IPS-18c (cell line): ENCODE results near the gene JAML.

Experiments used
- H3K4me3 ChIP-seq: 2 replicates; pipeline ENCODE4 v1.7.0; 2013; ENCODE audit warnings: low read depth, mild to moderate bottlenecking, low read length, moderate library complexity; ENCODE audit not compliant: insufficient read depth
- H3K9me3 ChIP-seq: one replicate; pipeline ENCODE4 v1.6.1; 2013; ENCODE audit warnings: mild to moderate bottlenecking, low read length, moderate library complexity; ENCODE audit not compliant: control insufficient read depth, insufficient read depth

Gene JAML, protein sequence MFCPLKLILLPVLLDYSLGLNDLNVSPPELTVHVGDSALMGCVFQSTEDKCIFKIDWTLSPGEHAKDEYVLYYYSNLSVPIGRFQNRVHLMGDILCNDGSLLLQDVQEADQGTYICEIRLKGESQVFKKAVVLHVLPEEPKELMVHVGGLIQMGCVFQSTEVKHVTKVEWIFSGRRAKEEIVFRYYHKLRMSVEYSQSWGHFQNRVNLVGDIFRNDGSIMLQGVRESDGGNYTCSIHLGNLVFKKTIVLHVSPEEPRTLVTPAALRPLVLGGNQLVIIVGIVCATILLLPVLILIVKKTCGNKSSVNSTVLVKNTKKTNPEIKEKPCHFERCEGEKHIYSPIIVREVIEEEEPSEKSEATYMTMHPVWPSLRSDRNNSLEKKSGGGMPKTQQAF

GRCh38 chr11:118224511-118225188, at the start of gene JAML:
TSS of gene JAML (minus strand) at chr11:118225011. CDS start at chr11:118214866, 10,145 bp downstream.
- H3K9me3 ChIP-seq = no peaks in the 10 kb centered on the region
- no peak within 1 kb of the TSS for H3K4me3 ChIP-seq

- Histone ChIP-seq H3K4me3 (no peak overlapping the region), H3K9me3 (no peaks in the 10 kb centered on the region)
These were observed 49.4 kb upstream of the JAML start for GRCh38 chr11:118274186-118274585.

DNA sequence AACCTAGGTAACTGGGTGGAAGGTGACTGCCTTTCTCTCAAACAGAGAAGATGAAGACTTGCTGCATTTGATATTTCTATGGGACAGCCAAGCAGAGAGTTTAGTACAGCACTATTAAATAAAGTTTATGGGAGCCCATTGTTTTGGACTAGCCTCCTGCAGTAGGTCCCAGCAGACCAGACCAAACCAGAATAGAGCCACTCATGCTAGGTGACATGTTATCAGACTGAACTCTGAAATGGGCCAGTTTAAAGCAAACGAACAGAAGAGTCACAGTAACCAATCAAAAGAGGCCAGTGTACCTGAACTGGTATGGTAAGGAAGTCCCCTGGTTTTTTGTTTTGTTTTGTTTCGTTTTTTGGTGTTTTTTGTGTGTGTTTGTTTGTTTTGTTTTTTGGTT, 47.2 kb upstream of the JAML start:
- Histone ChIP-seq H3K9me3 (no peaks in the 10 kb centered on the region), H3K4me3 (no peak overlapping the region)

GRCh38 chr11:118267486-118267885, 42.7 kb upstream of the JAML start:
- no peak overlapping the region for H3K4me3 ChIP-seq
- H3K9me3 ChIP-seq = no peaks in the 10 kb centered on the region

- H3K4me3 ChIP-seq = no peak overlapping the region
- H3K9me3 ChIP-seq = no peaks in the 10 kb centered on the region
These were observed 41.1 kb upstream of the JAML start for GRCh38 chr11:118265954-118266353.

DNA sequence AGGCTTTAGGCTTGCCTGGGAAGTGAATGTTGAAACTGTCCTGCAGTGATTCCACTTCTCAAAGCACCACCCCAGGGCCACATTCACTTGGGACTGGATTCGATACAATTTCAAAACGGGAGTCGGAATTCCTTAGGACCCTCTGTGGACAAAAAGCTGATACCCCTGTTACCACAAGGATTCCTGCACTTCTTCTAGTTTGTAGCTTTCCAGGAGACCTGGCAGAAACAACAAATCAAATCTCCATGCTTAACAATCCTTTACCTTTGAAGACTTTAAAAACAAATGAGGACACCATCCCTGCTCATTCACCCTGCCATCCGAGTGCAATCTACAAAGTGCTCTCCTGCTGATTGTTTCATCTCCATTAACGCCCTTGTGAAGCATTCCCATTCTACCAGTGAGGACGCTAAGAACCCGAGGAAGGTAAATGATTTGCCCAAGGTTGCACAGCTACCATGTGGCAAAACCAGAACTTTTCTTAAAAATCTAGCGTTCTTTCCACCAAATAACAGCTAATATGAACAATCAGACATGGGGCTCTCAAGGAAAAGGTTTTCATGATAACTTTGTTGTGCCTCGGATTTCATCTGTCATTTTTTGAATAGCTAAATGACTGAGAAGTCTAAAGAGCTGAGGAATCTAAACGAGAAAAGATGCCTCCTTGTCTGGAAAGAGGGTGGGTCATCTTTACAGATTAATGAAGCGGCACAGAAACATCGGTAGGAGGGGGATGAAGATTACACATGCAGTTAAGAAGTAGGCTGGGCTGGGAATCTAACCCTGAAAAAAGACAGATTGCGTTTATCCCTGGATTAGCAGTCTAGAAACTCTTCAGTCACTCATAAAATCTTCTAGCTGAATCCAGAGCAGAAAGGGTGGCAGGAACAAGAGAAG, 40.0 kb upstream of the JAML start:
- Histone ChIP-seq H3K9me3 (no peaks in the 10 kb centered on the region), H3K4me3 (peak overlapping the region; percentile 42; the same call in 1 of the 2 replicates)

DNA sequence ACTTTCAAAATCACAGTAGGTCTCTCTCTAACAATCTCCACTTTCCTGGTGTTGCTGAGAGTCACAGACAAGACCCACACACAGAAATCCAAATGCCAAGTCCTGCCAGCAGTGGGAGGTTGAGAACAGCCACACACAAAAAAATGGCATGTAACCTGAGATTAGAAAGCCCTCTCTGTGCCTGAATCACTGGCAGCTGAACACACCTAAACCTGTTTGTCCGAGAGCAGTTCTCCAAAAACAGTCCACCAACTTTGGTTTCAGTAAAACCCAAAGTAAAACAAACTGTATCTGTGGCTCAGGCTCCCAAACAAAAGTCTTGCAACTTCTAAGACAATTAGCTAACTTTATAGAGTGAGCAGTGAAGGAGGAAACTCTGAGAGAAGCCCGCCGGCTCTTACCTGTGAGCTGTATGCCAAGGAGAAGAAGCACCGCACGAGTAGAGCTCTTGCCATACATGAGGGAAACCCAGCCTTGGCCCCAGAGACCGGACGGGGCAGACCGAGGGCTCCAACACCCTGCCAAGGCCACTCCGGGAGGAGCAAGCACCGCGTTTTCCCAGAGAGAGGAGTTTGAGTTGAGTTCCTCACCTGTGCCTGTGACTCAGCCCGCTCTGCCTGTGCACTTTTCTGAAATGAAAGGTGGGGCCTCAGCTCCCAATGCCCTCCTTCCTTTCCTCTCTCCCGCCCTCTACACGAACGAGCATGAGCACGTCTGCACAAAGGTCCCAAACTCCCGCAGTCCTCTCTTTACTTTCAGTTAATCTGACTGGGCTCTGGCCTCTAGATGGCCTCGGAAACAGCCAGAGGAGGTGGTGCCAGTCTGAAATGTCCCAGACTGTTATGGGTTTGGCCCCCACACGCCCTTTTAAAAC, 39.1 kb upstream of the JAML start, which contains the start of gene MPZL2:
TSS of gene MPZL2 (minus strand) at position 603 of the 874 bp plus-strand sequence. CDS start at position 459, 144 bp downstream.
- H3K4me3 ChIP-seq = peak within 1 kb of the TSS; percentile 42; the same call in 1 of the 2 replicates
- no peaks in the 10 kb centered on the region for H3K9me3 ChIP-seq

DNA sequence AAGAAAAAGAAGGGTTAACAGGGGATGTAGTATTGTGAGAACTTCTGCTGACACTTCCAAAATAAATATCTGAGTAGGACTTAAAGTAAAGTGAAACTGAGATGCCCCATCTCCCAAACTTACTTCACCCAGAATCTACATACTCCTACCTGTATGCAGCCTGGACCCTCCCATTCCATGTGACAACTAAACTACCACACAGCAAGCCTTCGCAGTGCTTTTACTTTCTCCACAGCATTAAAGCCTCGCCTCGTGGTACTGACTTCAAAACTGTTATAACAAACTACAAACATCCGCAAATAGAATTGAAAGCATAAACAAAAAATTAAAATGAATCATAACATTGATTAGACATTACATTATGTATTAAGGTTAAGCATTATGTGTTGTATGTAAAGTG, 38.3 kb upstream of the JAML start:
- H3K9me3 ChIP-seq = no peaks in the 10 kb centered on the region
- H3K4me3 ChIP-seq = no peak overlapping the region

DNA sequence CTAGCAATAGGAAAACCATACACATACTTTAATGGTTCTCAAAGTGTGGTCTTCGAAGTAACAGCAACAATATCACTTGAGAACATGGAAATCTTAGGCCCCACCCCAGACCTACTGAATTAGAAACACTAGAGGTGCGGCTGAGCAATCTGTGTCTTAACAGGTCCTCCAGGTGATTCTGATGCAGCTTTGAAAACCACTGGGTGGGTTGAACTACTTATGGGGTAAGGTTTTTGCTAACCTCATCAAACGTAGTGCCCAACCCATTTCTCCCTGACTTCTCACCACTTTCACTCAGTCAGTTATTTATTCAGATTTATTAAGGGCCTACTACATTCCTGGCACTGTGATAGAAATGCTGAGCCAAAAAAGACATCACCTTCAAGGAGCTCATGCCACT, 35.5 kb upstream of the JAML start:
- no peaks in the 10 kb centered on the region for H3K9me3 ChIP-seq
- H3K4me3 ChIP-seq = no peak overlapping the region

DNA sequence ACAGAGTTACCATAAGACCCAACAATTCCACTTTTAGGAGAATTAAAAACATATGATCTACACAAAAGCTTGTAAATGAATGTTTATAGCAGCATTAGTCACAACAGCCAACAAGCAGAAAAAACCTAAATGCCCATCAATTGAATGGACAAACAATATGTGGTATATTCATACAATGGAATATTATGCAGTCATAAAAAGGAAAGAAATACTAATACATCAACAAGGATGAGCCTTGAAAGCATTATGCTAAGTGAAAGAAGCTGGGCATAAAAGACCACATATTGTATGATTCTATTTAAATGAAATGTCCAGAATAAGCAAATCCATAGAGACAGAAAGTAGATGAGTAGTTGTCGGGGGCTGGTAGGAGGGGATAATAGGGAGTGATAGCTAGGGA, 34.3 kb upstream of the JAML start:
- Histone ChIP-seq H3K9me3 (no peaks in the 10 kb centered on the region), H3K4me3 (no peak overlapping the region)

DNA sequence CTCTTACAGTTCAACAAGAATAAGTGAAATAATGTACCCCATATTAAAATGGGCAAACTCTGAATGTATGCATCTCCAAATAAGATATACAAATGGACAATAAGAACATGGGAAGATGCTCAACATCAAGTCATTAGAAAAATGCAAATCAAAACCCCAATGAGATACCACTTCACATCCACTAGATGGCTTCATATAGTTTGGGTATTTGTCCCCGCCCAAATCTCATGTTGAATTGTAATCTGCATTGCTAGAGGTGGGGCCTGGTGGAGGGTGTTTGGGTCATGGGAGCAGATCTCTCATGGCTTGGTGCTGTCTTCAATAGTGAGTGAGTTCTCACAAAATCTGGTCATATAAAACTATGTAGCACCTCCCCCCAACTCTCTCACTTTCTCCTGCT, 33.6 kb upstream of the JAML start:
- Histone ChIP-seq H3K9me3 (no peaks in the 10 kb centered on the region), H3K4me3 (no peak overlapping the region)

- no peaks in the 10 kb centered on the region for H3K9me3 ChIP-seq
- H3K4me3 ChIP-seq = peak overlapping the region; percentile 64
These were observed 27.9 kb upstream of the JAML start for GRCh38 chr11:118252688-118253087.

DNA sequence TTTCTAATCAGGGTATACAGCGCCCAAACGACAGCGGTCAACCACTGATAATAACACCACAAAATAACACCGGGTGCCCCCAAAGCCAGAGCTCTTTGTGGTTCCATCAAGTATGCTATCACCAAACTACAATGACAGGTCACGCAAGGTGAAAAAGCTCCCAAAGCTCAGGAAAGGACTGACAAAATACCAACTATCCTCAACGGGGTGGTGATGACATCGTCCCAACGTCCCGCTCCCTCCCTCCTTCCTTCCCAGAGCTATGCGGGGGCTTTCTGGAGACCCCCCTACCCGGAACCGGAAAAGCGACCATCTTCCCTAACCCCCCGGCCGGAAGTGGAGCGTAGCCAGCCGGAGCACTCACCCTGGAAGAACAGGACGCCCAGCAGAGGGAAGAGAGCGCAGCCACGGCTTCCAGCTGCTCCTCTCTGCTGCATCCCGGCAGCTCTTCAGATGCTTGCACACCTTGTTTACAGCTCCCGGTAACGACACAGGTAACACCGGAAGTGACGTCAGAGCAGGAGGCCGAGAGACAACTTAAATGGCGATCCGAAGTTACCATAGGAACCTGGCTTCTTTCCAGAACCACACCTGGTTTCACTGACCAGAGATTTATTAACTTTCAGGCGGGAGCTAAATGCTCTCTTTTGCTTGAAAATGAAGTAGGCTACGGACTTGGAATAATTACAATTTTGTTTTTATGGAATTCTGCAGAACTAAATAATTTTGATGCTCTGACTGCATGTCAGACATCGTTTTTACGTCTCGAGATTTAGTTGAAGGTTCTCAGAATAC, 27.2 kb upstream of the JAML start, which contains the start of gene MPZL3:
TSS of gene MPZL3 (minus strand) at position 508 of the 795 bp plus-strand sequence. CDS start at position 437, 71 bp downstream.
- H3K4me3 ChIP-seq = peak within 1 kb of the TSS; percentile 64
- no peaks in the 10 kb centered on the region for H3K9me3 ChIP-seq

DNA sequence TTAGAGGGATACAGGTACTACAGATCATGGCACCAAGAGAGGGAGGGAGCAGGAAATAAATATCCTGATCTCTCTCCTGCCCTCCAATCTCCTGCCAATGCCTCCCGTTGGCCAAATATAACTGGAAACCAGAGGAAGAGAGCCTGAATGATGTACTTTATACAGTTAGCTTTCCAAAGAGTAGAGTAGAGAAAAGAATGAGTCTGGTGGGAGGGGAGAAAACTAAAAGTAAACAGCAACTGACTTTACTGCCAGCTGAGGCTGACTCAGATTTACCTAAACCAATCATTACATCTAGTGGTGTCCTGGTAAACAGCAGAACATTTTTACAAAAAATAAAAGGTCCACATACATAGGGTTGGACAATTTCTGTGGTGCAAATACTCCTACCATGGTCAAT, 22.2 kb upstream of the JAML start:
- Histone ChIP-seq H3K4me3 (no peak overlapping the region), H3K9me3 (no peaks in the 10 kb centered on the region)

DNA sequence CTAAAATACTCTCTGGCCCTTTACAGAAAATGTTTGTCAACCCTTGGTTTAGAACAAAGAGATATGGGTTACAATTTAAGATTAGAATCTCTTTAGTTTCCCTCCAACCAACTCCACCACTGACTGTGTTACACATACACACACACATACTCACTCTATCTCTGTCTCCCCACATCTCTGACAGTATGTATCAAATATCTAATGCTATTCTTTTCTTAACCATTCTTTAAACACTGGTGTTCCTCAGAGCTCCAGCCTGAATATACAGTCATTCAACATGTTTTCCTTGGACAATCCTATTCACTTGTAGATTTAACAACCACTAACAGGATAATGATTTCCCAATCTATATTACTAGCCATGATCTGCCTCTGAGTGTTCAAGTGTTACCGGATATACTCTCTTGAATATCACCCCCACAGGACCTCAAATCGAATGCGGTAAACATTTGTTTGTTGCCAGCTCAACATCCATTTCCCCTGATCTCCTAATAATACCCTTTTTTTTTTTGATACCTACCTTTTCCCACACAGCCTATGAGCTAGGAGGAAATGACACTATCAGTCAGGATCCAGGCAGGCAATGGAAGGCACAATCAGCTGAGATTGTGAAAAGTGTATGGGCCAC, 21.2 kb upstream of the JAML start:
- H3K4me3 ChIP-seq = no peak overlapping the region

More for the DNA sequence above, 21.2 kb upstream of the JAML start:
- H3K9me3 ChIP-seq = no peaks in the 10 kb centered on the region
